Kidney (tissue), 14 donors: ENCODE data around the gene MMP14. TPM values are rescaled to one million over a fixed set of nuclear protein-coding genes. Genes with fewer than 3 reads are reported as not detected.

ENCODE experiments used
- DNase-seq, 5 donors: peaks; one replicate each; pipeline ENCODE4 v3.0.0-alpha.2; 2013 to 2020
- FAIRE-seq: peaks from 2 replicates; lab custom pipeline; 2012; peaks lifted over from hg19 to GRCh38; lab: Jason Lieb, UNC
- H3K27ac ChIP-seq, 2 donors: one replicate each; pipeline ENCODE4 v1.7.0; 2013; ENCODE audit warnings: low read depth in 2 of 2, low read length in 2 of 2, inconsistent platforms in 1 of 2
- H3K27me3 ChIP-seq: one replicate; pipeline ENCODE4 v1.7.1; 2013; ENCODE audit warnings: low read length, inconsistent platforms; ENCODE audit not compliant: control insufficient read depth, insufficient read depth
- H3K36me3 ChIP-seq, 3 donors: one replicate each; pipeline versions ENCODE4 v1.7.0 to v1.7.1; 2013; ENCODE audit warnings: low read length in 3 of 3, control low read depth in 1 of 3, inconsistent platforms in 1 of 3; ENCODE audit not compliant: insufficient read depth in 3 of 3, control insufficient read depth in 2 of 3
- H3K4me1 ChIP-seq, 3 donors: one replicate each; pipeline versions ENCODE4 v1.7.0 to v1.7.1; 2013; ENCODE audit warnings: low read length in 3 of 3, inconsistent platforms in 1 of 3, low read depth in 1 of 3; ENCODE audit not compliant: control insufficient read depth in 2 of 3, insufficient read depth in 2 of 3
- H3K4me3 ChIP-seq, 3 donors: one replicate each; pipeline versions ENCODE4 v1.7.0 to v1.8.1; 2013; ENCODE audit warnings: low read length in 3 of 3, control low read depth in 1 of 3, inconsistent platforms in 1 of 3
- H3K9ac ChIP-seq, 3 donors: one replicate each; pipeline versions ENCODE4 v1.7.0 to v1.7.1; 2013; ENCODE audit warnings: low read length in 3 of 3, control low read depth in 1 of 3, inconsistent platforms in 1 of 3
- H3K9me3 ChIP-seq, 3 donors: one replicate each; pipeline versions ENCODE4 v1.7.0 to v1.7.1; 2013; ENCODE audit warnings: low read length in 3 of 3, control low read depth in 1 of 3, inconsistent platforms in 1 of 3; ENCODE audit not compliant: control insufficient read depth in 2 of 3, insufficient read depth in 1 of 3
- intact Hi-C: fragments of 100-400 bp; cut with DNase I; formaldehyde crosslinking; loops from one replicate; pipeline ENCODE4 v1.11.1; 2022
- polyA plus RNA-seq: library from polyadenylated mRNA; stranded (reverse); fragments of 350-450 nt; fragmentation: Illumina TruSeq; extraction: RNeasy Lipid Tissue Mini Kit (QIAGEN cat#74804); gene quantifications from one replicate; pipeline ENCODE4 v1.2.3, GENCODE V29; 2014; ENCODE audit warnings: low read depth, low replicate concordance; ENCODE audit not compliant: insufficient read depth
- total RNA-seq: library from RNA; stranded (reverse); fragmentation: NEBNext Ultra II Directional; extraction: Animal tissue kit (Norgen Biotek cat#: 25700); gene quantifications from one replicate; pipeline ENCODE4 v1.2.1, GENCODE V29; 2021
- TF ChIP-seq, protein P1 (sequence below): IDR thresholded peaks from 3 replicates; pipeline ENCODE4 v1.5.1; 2012; ENCODE audit warnings: mild to moderate bottlenecking, moderate library complexity, borderline replicate concordance; ENCODE audit not compliant: insufficient read depth; ENCODE audit errors: extremely low read depth
- donor health status: control.
- donor health status: control.
- donor health status: control.
- donor health status: control.
- donor health status: control.
- donor health status: DM: yes; HTN: yes; CAD: no.
- donor health status: Normal renal cell carcinoma (clear cell type).

MMP14 gene
- total and polyA plus RNA-seq, 2 donors from 2014 or later: 30.1 to 108 TPM

DNA sequence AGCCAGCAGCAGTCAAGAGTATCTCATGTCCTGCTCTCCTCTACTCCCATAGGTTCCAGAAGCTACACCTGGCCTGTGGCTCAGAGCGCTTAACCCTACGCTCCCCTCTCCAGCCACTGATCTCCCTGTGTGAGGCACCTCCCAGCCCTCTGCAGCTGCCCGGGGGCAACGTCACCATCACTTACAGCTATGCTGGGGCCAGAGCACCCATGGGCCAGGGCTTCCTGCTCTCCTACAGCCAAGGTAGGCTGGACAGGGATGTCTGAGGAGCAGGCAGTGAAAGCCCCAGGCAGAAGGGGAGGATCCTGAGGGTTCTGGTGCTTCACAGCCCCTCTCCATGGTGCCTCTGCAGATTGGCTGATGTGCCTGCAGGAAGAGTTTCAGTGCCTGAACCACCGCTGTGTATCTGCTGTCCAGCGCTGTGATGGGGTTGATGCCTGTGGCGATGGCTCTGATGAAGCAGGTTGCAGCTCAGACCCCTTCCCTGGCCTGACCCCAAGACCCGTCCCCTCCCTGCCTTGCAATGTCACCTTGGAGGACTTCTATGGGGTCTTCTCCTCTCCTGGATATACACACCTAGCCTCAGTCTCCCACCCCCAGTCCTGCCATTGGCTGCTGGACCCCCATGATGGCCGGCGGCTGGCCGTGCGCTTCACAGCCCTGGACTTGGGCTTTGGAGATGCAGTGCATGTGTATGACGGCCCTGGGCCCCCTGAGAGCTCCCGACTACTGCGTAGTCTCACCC, 38.8 kb downstream of the MMP14 start:
- Histone ChIP-seq H3K4me1 (peaks cover 6 to 12% (median 6%) of the 10 kb centered on the region in 3 donors), H3K27me3 (no peaks in the 10 kb centered on the region), H3K9me3 (no peaks in the 10 kb centered on the region), H3K36me3 (peaks cover 2 to 59% (median 37%) of the 10 kb centered on the region in 3 donors), H3K9ac (no peak overlapping the region), H3K4me3 (no peak overlapping the region), H3K27ac (no peak overlapping the region)
- FAIRE-seq (no peak), DNase-seq (peak in 1 of 5 donors; percentile 47)
- intact Hi-C loops: no loop called here
- TF ChIP-seq, protein P1, sequence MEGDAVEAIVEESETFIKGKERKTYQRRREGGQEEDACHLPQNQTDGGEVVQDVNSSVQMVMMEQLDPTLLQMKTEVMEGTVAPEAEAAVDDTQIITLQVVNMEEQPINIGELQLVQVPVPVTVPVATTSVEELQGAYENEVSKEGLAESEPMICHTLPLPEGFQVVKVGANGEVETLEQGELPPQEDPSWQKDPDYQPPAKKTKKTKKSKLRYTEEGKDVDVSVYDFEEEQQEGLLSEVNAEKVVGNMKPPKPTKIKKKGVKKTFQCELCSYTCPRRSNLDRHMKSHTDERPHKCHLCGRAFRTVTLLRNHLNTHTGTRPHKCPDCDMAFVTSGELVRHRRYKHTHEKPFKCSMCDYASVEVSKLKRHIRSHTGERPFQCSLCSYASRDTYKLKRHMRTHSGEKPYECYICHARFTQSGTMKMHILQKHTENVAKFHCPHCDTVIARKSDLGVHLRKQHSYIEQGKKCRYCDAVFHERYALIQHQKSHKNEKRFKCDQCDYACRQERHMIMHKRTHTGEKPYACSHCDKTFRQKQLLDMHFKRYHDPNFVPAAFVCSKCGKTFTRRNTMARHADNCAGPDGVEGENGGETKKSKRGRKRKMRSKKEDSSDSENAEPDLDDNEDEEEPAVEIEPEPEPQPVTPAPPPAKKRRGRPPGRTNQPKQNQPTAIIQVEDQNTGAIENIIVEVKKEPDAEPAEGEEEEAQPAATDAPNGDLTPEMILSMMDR: no peak

DNA sequence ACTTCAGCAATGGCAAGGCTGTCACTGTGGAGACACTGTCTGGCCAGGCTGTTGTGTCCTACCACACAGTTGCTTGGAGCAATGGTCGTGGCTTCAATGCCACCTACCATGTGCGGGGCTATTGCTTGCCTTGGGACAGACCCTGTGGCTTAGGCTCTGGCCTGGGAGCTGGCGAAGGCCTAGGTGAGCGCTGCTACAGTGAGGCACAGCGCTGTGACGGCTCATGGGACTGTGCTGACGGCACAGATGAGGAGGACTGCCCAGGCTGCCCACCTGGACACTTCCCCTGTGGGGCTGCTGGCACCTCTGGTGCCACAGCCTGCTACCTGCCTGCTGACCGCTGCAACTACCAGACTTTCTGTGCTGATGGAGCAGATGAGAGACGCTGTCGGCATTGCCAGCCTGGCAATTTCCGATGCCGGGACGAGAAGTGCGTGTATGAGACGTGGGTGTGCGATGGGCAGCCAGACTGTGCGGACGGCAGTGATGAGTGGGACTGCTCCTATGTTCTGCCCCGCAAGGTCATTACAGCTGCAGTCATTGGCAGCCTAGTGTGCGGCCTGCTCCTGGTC, 39.4 kb downstream of the MMP14 start:
- Histone ChIP-seq H3K4me1 (peaks cover 3 to 8% (median 6%) of the 10 kb centered on the region in 3 donors), H3K4me3 (no peak overlapping the region), H3K27me3 (no peaks in the 10 kb centered on the region), H3K36me3 (peaks cover 2 to 59% (median 37%) of the 10 kb centered on the region in 3 donors), H3K9me3 (no peaks in the 10 kb centered on the region), H3K27ac (no peak overlapping the region), H3K9ac (no peak overlapping the region)
- peak in 1 of 5 donors; percentile 68 for DNase-seq
- no peak for FAIRE-seq
- intact Hi-C loops: no loop called here
- TF ChIP-seq, protein P1: no peak

DNA sequence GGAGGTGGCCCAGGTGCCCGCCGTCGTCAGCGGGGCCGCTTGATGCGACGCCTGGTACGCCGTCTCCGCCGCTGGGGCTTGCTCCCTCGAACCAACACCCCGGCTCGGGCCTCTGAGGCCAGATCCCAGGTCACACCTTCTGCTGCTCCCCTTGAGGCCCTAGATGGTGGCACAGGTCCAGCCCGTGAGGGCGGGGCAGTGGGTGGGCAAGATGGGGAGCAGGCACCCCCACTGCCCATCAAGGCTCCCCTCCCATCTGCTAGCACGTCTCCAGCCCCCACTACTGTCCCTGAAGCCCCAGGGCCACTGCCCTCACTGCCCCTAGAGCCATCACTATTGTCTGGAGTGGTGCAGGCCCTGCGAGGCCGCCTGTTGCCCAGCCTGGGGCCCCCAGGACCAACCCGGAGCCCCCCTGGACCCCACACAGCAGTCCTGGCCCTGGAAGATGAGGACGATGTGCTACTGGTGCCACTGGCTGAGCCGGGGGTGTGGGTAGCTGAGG, 40.7 kb downstream of the MMP14 start:
- FAIRE-seq (no peak), DNase-seq (peak in 1 of 5 donors; percentile 67)
- TF ChIP-seq, protein P1: no peak
- no peak overlapping the region for H3K27ac ChIP-seq
- H3K9ac ChIP-seq: no peak overlapping the region
- peaks cover 2 to 59% (median 37%) of the 10 kb centered on the region in 3 donors for H3K36me3 ChIP-seq
- H3K9me3 ChIP-seq: no peaks in the 10 kb centered on the region
- H3K27me3 ChIP-seq: no peaks in the 10 kb centered on the region
- no peak overlapping the region for H3K4me3 ChIP-seq
- H3K4me1 ChIP-seq: peaks cover 0 to 8% (median 6%) of the 10 kb centered on the region in 3 donors
- intact Hi-C loops: no loop called here
